IMR-90 (cell line): ENCODE results near the gene ABTB1. TPM values are rescaled to one million over a fixed set of nuclear protein-coding genes. Genes with fewer than 3 reads are reported as not detected.

Source experiments
- ATAC-seq: fragments of 200-7000 bp; cut with Tn5 transposase; 2 replicates; pipeline ENCODE4 v1.9.1; 2020; ENCODE audit warnings: low read depth, mild to moderate bottlenecking, moderate library complexity
- BruUV-seq: library from RNA; stranded (reverse); fragments of 400-500 nt; replicated peaks from 2 replicates; lab custom pipeline; 2021; lab: Mats Ljungman, UMichigan
- CTCF ChIA-PET: fragments of 300-600 bp; formaldehyde crosslinking; extraction: SDS; loops from one replicate; lab custom pipeline; 2021; ENCODE audit warnings: antibody characterized with exemption; lab: Yijun Ruan, JAX
- POLR2A ChIA-PET: fragments of 300-600 bp; sonication (Branson Sonifier 250); formaldehyde crosslinking; loops from one replicate; lab custom pipeline; 2022; ENCODE audit warnings: antibody characterized with exemption; ENCODE audit not compliant: unreplicated experiment; lab: Charles Lee
- DNase-seq: peaks from one replicate; pipeline ENCODE4 v3.0.0; 2013
- H2AFZ ChIP-seq: replicated peaks from 2 replicates; pipeline ENCODE3; 2013; ENCODE audit warnings: low read length, mild to moderate bottlenecking; ENCODE audit not compliant: poor library complexity
- H2AK5ac ChIP-seq: 2 replicates; pipeline ENCODE4 v1.6.1; 2013; ENCODE audit warnings: low read depth, low read length, inconsistent platforms
- H2AK9ac ChIP-seq: replicated peaks from 2 replicates; pipeline ENCODE3; 2013; ENCODE audit warnings: mild to moderate bottlenecking, low read depth, low read length, moderate library complexity; ENCODE audit not compliant: poor library complexity
- H2BK120ac ChIP-seq: 2 replicates; pipeline ENCODE4 v1.6.1; 2013; ENCODE audit warnings: low read depth, low read length, inconsistent platforms
- H2BK15ac ChIP-seq: 3 replicates; pipeline ENCODE4 v1.6.1; 2013; ENCODE audit warnings: low read depth, low read length, inconsistent platforms
- H2BK20ac ChIP-seq: 2 replicates; pipeline ENCODE4 v1.6.1; 2013; ENCODE audit warnings: low read depth, mild to moderate bottlenecking, inconsistent platforms, low read length, moderate library complexity
- H2BK5ac ChIP-seq: 2 replicates; pipeline ENCODE4 v1.6.1; 2013; ENCODE audit warnings: mild to moderate bottlenecking, low read depth, low read length, inconsistent platforms; ENCODE audit not compliant: poor library complexity, severe bottlenecking
- H3K14ac ChIP-seq: replicated peaks from 2 replicates; pipeline ENCODE4 v1.6.1; 2013; ENCODE audit warnings: low read depth, low read length, inconsistent platforms
- H3K18ac ChIP-seq: 2 replicates; pipeline ENCODE4 v1.6.1; 2013; ENCODE audit warnings: low read depth, low read length, control low read depth
- H3K23ac ChIP-seq: 2 replicates; pipeline ENCODE4 v1.6.1; 2013; ENCODE audit warnings: low read depth, low read length, inconsistent platforms
- H3K27ac ChIP-seq: 2 replicates; pipeline ENCODE4 v1.5.1; 2013; ENCODE audit warnings: mild to moderate bottlenecking, control low read depth, low read length; ENCODE audit not compliant: insufficient read depth
- H3K27me3 ChIP-seq: 2 replicates; pipeline ENCODE4 v1.6.1; 2013; ENCODE audit warnings: low read length; ENCODE audit not compliant: control insufficient read depth, insufficient read depth
- H3K36me3 ChIP-seq: 2 replicates; pipeline ENCODE4 v1.6.1; 2013; ENCODE audit warnings: low read length, mixed read lengths; ENCODE audit not compliant: control insufficient read depth, insufficient read depth
- H3K4ac ChIP-seq: 2 replicates; pipeline ENCODE4 v1.6.1; 2013; ENCODE audit warnings: low read depth, low read length, inconsistent platforms
- H3K4me1 ChIP-seq: 2 replicates; pipeline ENCODE4 v1.6.1; 2013; ENCODE audit warnings: low read length, mixed read lengths; ENCODE audit not compliant: control insufficient read depth, insufficient read depth
- H3K4me2 ChIP-seq: 2 replicates; pipeline ENCODE4 v1.6.1; 2013; ENCODE audit warnings: low read depth, mild to moderate bottlenecking, control low read depth, low read length, moderate library complexity
- H3K4me3 ChIP-seq: 2 replicates; pipeline ENCODE4 v1.5.1; 2013; ENCODE audit warnings: low read depth, mild to moderate bottlenecking, control low read depth, low read length, moderate library complexity; ENCODE audit not compliant: insufficient read depth
- H3K56ac ChIP-seq: 2 replicates; pipeline ENCODE4 v1.6.1; 2013; ENCODE audit warnings: low read length, inconsistent platforms; ENCODE audit not compliant: insufficient read depth; ENCODE audit errors: extremely low read depth
- H3K79me1 ChIP-seq, 2 experiments: 2 replicates each; pipeline ENCODE4 v1.6.1; 2013; ENCODE audit warnings: low read length in 2 of 2, inconsistent platforms in 1 of 2, low read depth in 1 of 2
- H3K9ac ChIP-seq: 2 replicates; pipeline ENCODE4 v1.6.1; 2013; ENCODE audit warnings: low read depth, low read length, control low read depth
- H3K9me1 ChIP-seq: 2 replicates; pipeline ENCODE4 v1.6.1; 2013; ENCODE audit warnings: low read length, inconsistent platforms; ENCODE audit not compliant: insufficient read depth
- H3K9me3 ChIP-seq: 2 replicates; pipeline ENCODE4 v1.6.1; 2013; ENCODE audit warnings: low read length; ENCODE audit not compliant: control insufficient read depth, insufficient read depth
- H4K20me1 ChIP-seq: 2 replicates; pipeline ENCODE4 v1.6.1; 2013; ENCODE audit warnings: low read length, inconsistent platforms; ENCODE audit not compliant: insufficient read depth
- H4K5ac ChIP-seq: 2 replicates; pipeline ENCODE4 v1.6.1; 2013; ENCODE audit warnings: mild to moderate bottlenecking, low read depth, low read length, control low read depth
- H4K8ac ChIP-seq, 2 experiments: 2 replicates each; pipeline ENCODE4 v1.6.1; 2013; ENCODE audit warnings: low read depth in 2 of 2, low read length in 2 of 2, control low read depth in 1 of 2, inconsistent platforms in 1 of 2
- H4K91ac ChIP-seq: 2 replicates; pipeline ENCODE4 v1.6.1; 2013; ENCODE audit warnings: low read depth, low read length, inconsistent platforms; ENCODE audit not compliant: insufficient read depth
- BHLHE40 ChIP-seq: fragments of 150-350 bp; IDR thresholded peaks from 2 replicates; pipeline ENCODE4 v1.6.1; 2016; ENCODE audit warnings: mild to moderate bottlenecking, low read depth, low read length
- CEBPB ChIP-seq: IDR thresholded peaks from 2 replicates; pipeline ENCODE4 v1.6.1; 2012; ENCODE audit warnings: low read depth, low read length, improper control_type of control experiment
- CHD1 ChIP-seq: IDR thresholded peaks from 2 replicates; pipeline ENCODE4 v1.6.1; 2012; ENCODE audit warnings: low read depth, low read length, improper control_type of control experiment
- CTCF ChIP-seq: conservative IDR thresholded peaks from 2 replicates; pipeline ENCODE4 v1.5.1; 2012; ENCODE audit warnings: mild to moderate bottlenecking, low read depth, low read length, improper control_type of control experiment
- ELK1 ChIP-seq: fragments of 150-350 bp; IDR thresholded peaks from 2 replicates; pipeline ENCODE4 v1.6.1; 2016; ENCODE audit warnings: low read depth, mild to moderate bottlenecking, low read length, moderate library complexity, borderline replicate concordance
- FOS ChIP-seq: fragments of 150-350 bp; IDR thresholded peaks from 2 replicates; pipeline ENCODE4 v1.6.1; 2016; ENCODE audit warnings: low read depth, low read length
- MAFK ChIP-seq: IDR thresholded peaks from 2 replicates; pipeline ENCODE4 v1.6.1; 2012; ENCODE audit warnings: low read depth, low read length, improper control_type of control experiment
- MAZ ChIP-seq: IDR thresholded peaks from 2 replicates; pipeline ENCODE4 v1.6.1; 2012; ENCODE audit warnings: low read depth, mild to moderate bottlenecking, low read length, improper control_type of control experiment, moderate library complexity, borderline replicate concordance
- MXI1 ChIP-seq: IDR thresholded peaks from 2 replicates; pipeline ENCODE4 v1.6.1; 2012; ENCODE audit warnings: low read depth, mild to moderate bottlenecking, low read length, moderate library complexity, borderline replicate concordance
- NFE2L2 ChIP-seq: fragments of 150-350 bp; IDR thresholded peaks from 2 replicates; pipeline ENCODE4 v1.6.1; 2016; ENCODE audit warnings: low read depth, mild to moderate bottlenecking, low read length
- POLR2A ChIP-seq: IDR thresholded peaks from 2 replicates; pipeline ENCODE4 v1.6.1; 2012; ENCODE audit warnings: mild to moderate bottlenecking, low read depth, low read length
- RAD21 ChIP-seq: IDR thresholded peaks from 2 replicates; pipeline ENCODE4 v1.6.1; 2012; ENCODE audit warnings: low read length, improper control_type of control experiment
- RCOR1 ChIP-seq: IDR thresholded peaks from 2 replicates; pipeline ENCODE4 v1.6.1; 2012; ENCODE audit warnings: mild to moderate bottlenecking, low read length, improper control_type of control experiment; ENCODE audit not compliant: insufficient replicate concordance
- RFX5 ChIP-seq: IDR thresholded peaks from 2 replicates; pipeline ENCODE4 v1.8.0; 2012; ENCODE audit warnings: low read depth, mild to moderate bottlenecking, low read length, moderate library complexity
- SMC3 ChIP-seq: fragments of 150-350 bp; IDR thresholded peaks from 2 replicates; pipeline ENCODE4 v1.6.1; 2016; ENCODE audit warnings: low read depth, mild to moderate bottlenecking, antibody characterized with exemption, low read length, moderate library complexity
- WGBS, 2 experiments: methylation state at CpG; one replicate each; pipeline versions ENCODE4 v1.1.5 to v1.1.7; 2013; ENCODE audit warnings: missing lambda C conversion rate in 2 of 2; ENCODE audit not compliant: insufficient read length in 1 of 2; ENCODE audit errors: extremely low coverage in 2 of 2; 5-methylcytosine and 5-hydroxymethylcytosine counted together
- dilution Hi-C: fragments of 300-500 bp; cut with HindIII; formaldehyde crosslinking; loops from one replicate; pipeline ENCODE4 v1.14.3; 2018; ENCODE audit warnings: low sequenced_read_pairs; ENCODE audit not compliant: unreplicated experiment
- in situ Hi-C: fragments of 300-500 bp; cut with MboI; formaldehyde crosslinking; loops from 3 replicates; pipeline ENCODE4 v1.14.3; 2019; ENCODE audit warnings: low sequenced_read_pairs, inconsistent platforms, mixed read lengths
- intact Hi-C: fragments of 100-400 bp; cut with micrococcal nuclease; formaldehyde crosslinking; loops from 2 replicates; pipeline ENCODE4 v1.10.0; 2022
- polyA plus RNA-seq, 3 experiments: library from polyadenylated mRNA; depleted of rRNA; stranded (reverse); fragments of >200 nt; gene quantifications; 2 replicates each; pipeline ENCODE4 v1.2.3, GENCODE V29; 2012; ENCODE audit warnings: low replicate concordance in 1 of 3
- total RNA-seq: library from RNA; depleted of rRNA; stranded (reverse); fragments of >200 nt; gene quantifications from 2 replicates; pipeline ENCODE4 v1.2.3, GENCODE V29; 2012
- TF ChIP-seq, protein P1 (sequence below): fragments of 150-350 bp; IDR thresholded peaks from 2 replicates; pipeline ENCODE4 v1.6.1; 2017; ENCODE audit warnings: mild to moderate bottlenecking, antibody characterized with exemption, low read length, low read depth

Gene ABTB1
- total and polyA plus RNA-seq, 2 of the 4 experiments (the other 2 are of a cell fraction) = 3.2 to 23.0 TPM

GRCh38 chr3:127665586-127665985, 7.2 kb upstream of the ABTB1 start:
- Histone ChIP-seq H3K4me2 (no peak overlapping the region), H3K4me3 (no peak overlapping the region), H3K18ac (no peak overlapping the region), H2BK15ac (no peak overlapping the region), H4K5ac (no peak overlapping the region), H3K79me1 (no peaks in the 10 kb centered on the region), H2BK120ac (no peak overlapping the region), H2BK5ac (no peak overlapping the region), H4K20me1 (no peaks in the 10 kb centered on the region), H3K56ac (no peak overlapping the region), H2AFZ (no peak overlapping the region), H4K91ac (no peak overlapping the region), H3K9me1 (no peaks in the 10 kb centered on the region), H3K14ac (no peak overlapping the region), H2BK20ac (no peak overlapping the region), H4K8ac (no peak overlapping the region), H2AK9ac (no peak overlapping the region), H3K9me3 (no peaks in the 10 kb centered on the region), H3K23ac (no peak overlapping the region), H3K27ac (no peak overlapping the region), H3K4ac (no peak overlapping the region), H3K4me1 (no peaks in the 10 kb centered on the region), H3K9ac (no peak overlapping the region), H3K36me3 (no peaks in the 10 kb centered on the region), H2AK5ac (no peak overlapping the region), H3K27me3 (peaks cover 3% of the 10 kb centered on the region; the same call in 1 of the 2 replicates)
- no peak for DNase-seq
- in situ Hi-C loops (no loop called here), dilution Hi-C loops (no loop called here), intact Hi-C loops (no loop called here)
- WGBS, 2 experiments = no CpG with 5 or more reads among the region's 3 CpGs
- ATAC-seq = no peak
- CTCF ChIA-PET = interaction anchor here (0.5 kb wide), 1 partner anchor 315 kb away, joined by 3 read pairs; no protein-coding TSS in a partner anchor
- POLR2A ChIA-PET = no interaction called here
- no TSS peak for BruUV-seq
- TF ChIP-seq POLR2A (no peak), CEBPB (no peak), MAFK (no peak), CTCF (no peak), MXI1 (no peak), MAZ (no peak), FOS (no peak), BHLHE40 (no peak), NFE2L2 (no peak), RAD21 (no peak), CHD1 (no peak), RCOR1 (no peak), RFX5 (no peak), SMC3 (no peak), ELK1 (no peak)
- TF ChIP-seq, protein P1, sequence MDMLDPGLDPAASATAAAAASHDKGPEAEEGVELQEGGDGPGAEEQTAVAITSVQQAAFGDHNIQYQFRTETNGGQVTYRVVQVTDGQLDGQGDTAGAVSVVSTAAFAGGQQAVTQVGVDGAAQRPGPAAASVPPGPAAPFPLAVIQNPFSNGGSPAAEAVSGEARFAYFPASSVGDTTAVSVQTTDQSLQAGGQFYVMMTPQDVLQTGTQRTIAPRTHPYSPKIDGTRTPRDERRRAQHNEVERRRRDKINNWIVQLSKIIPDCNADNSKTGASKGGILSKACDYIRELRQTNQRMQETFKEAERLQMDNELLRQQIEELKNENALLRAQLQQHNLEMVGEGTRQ = no peak
